ENCODE measurements around the gene ATAD2B.

ATAD2B gene

DNA sequence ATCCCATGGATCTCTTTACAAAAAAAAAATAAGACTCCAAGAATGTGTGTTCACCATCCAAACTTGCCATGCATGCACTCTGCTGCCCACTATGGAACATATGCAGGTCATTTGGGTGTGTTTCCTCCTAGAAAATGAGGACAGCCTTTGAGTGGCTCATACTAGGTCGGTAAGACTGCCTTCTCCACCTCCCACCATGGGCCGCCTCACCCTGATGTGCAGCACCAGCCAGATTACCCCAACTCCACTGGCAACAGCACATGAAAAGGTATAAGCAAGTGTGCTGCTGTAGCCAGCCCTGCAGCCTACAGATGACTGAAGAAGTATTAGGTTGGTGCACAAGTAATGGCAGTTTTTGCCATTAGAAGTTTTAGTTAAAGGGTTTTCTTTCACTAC, 214.2 kb downstream of the ATAD2B start:
- TF ChIP-seq, protein P1, sequence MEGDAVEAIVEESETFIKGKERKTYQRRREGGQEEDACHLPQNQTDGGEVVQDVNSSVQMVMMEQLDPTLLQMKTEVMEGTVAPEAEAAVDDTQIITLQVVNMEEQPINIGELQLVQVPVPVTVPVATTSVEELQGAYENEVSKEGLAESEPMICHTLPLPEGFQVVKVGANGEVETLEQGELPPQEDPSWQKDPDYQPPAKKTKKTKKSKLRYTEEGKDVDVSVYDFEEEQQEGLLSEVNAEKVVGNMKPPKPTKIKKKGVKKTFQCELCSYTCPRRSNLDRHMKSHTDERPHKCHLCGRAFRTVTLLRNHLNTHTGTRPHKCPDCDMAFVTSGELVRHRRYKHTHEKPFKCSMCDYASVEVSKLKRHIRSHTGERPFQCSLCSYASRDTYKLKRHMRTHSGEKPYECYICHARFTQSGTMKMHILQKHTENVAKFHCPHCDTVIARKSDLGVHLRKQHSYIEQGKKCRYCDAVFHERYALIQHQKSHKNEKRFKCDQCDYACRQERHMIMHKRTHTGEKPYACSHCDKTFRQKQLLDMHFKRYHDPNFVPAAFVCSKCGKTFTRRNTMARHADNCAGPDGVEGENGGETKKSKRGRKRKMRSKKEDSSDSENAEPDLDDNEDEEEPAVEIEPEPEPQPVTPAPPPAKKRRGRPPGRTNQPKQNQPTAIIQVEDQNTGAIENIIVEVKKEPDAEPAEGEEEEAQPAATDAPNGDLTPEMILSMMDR (IDR thresholded peaks at IDR 0.05), result no peak
- Histone ChIP-seq H3K36me3 (peaks cover 14 to 16% (median 14%) of the 10 kb centered on the region in 3 donors), H3K9me3 (no peaks in the 10 kb centered on the region), H3K4me3 (no peak overlapping the region), H3K4me1 (peaks cover 0 to 13% (median 4%) of the 10 kb centered on the region in 4 donors), H3K27me3 (no peaks in the 10 kb centered on the region), H3K27ac (no peak overlapping the region)
- DNase-seq, result no peak
- intact Hi-C loops (cut with DNase I; ENCODE audit: low total_unique reads), result no loop called here

DNA sequence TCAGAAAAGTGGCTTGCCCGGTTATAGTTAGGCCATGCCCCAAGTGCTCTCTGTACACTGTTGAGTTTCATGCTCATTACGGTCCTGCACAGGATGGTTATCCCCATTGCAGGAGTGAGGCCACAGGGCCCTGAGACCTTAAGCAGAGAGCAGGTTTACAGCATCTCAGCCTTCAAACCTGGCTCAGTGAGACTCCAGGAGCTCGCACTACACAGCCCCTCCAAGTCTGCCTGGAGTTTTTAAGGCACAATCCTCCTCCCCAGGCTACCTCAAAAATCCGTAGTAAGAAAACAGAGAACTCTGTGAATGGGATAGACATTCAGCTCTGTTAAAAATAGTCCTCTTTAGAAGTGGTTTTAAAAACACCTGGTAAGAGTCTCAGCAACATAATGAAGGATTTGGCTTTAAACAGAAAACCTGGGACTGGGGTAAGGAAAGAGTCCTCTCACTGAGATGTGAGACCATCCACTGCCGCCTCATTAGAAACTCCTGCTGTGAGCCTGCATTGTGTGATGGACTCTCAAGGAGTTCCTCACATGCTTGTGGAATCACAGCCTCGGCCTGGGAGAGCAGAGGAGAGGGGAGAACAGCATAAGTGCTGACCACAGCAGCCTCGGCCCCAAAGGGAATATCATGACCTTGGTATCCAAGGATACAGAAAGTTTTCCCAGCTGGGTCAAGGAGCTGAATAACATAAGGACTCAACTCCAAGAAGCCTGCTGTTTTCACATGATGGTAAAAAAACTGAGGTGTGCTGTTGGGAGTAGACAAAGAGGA, 214.8 kb downstream of the ATAD2B start:
- no peak overlapping the region for H3K4me3 ChIP-seq
- peaks cover 18 to 22% (median 20%) of the 10 kb centered on the region in 3 donors for H3K36me3 ChIP-seq
- TF ChIP-seq, protein P1 (IDR thresholded peaks at IDR 0.05), result no peak
- H3K27me3 ChIP-seq, result no peaks in the 10 kb centered on the region
- H3K27ac ChIP-seq, result no peak overlapping the region
- intact Hi-C loops (cut with DNase I; ENCODE audit: low total_unique reads), result no loop called here
- peak; percentile 27 to 61 for DNase-seq
- no peaks in the 10 kb centered on the region for H3K9me3 ChIP-seq
- peaks cover 0 to 15% (median 4%) of the 10 kb centered on the region in 4 donors for H3K4me1 ChIP-seq

DNA sequence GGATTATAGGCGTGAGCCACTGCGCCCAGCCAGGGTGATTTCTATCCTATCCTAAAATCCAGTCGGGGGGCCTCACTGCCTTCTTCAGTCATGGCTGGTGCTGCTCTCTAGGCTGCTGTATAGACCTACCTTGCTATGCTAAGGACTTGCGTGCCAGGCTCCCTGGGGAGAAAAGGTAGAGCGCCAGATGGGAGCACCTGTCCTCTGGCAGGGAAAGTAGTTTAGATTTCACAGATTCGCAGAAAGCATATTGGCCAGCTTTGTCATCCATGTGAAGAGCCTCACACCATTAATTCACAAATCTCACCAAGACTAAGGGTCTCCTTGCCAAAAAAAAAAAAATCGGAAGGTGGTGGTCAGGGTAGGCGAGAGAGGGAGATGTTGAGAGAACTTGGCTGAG, 217.6 kb downstream of the ATAD2B start:
- no peaks in the 10 kb centered on the region for H3K27me3 ChIP-seq
- DNase-seq, result no peak
- no peaks in the 10 kb centered on the region for H3K9me3 ChIP-seq
- H3K4me1 ChIP-seq, result peaks cover 0 to 17% (median 4%) of the 10 kb centered on the region in 4 donors
- H3K4me3 ChIP-seq, result no peak overlapping the region
- TF ChIP-seq, protein P1 (IDR thresholded peaks at IDR 0.05), result no peak
- no peak overlapping the region for H3K27ac ChIP-seq
- intact Hi-C loops (cut with DNase I; ENCODE audit: low total_unique reads), result no loop called here
- H3K36me3 ChIP-seq, result peaks cover 30 to 50% (median 45%) of the 10 kb centered on the region in 3 donors

DNA sequence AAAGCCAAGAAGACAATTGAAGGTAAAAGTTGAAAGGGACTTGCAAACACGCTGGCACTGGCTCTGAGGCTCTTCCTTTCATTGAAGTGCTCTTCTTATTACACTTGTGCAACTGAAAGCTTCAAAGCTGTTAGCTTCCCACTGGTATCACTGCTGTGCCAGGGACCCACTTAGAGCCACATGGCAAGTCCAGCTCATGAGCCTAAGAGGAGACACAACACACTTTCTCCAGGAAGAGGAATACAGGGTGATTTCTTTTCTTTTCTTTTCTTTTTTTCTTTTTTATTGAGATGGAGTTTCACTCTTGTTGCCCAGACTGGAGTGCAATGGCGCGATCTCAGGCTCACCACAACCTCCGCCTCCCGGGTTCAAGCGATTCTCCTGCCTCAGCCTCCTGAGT, 218.2 kb downstream of the ATAD2B start:
- Histone ChIP-seq H3K9me3 (no peaks in the 10 kb centered on the region), H3K27ac (no peak overlapping the region), H3K4me1 (peaks cover 0 to 17% (median 4%) of the 10 kb centered on the region in 4 donors), H3K36me3 (peaks cover 35 to 56% (median 51%) of the 10 kb centered on the region in 3 donors), H3K4me3 (no peak overlapping the region), H3K27me3 (no peaks in the 10 kb centered on the region)
- no peak for DNase-seq
- intact Hi-C loops (cut with DNase I; ENCODE audit: low total_unique reads), result no loop called here
- TF ChIP-seq, protein P1 (IDR thresholded peaks at IDR 0.05), result no peak

DNA sequence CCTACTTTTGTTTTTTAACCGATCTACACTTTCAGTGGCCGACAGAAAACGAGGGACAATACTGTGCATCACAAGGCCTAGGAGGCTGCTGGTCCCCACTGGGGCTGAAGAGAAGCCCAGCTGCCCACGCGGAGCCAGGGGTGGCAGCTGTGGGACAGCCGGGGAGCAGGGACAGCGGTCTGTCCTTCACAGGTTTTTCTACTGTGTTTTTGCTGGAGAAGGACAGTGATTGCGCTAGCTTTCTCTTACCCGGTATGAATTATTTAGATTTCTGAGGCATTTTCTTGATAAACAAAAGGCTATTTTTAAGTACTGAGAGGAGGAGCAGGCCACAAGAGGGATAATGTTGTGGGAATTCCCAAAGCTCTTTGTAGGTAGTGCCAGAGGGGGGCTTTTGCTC, 219.8 kb downstream of the ATAD2B start:
- Histone ChIP-seq H3K9me3 (no peaks in the 10 kb centered on the region), H3K36me3 (peaks cover 44 to 72% (median 64%) of the 10 kb centered on the region in 3 donors), H3K4me3 (no peak overlapping the region), H3K27me3 (no peaks in the 10 kb centered on the region), H3K4me1 (peaks cover 0 to 8% (median 0%) of the 10 kb centered on the region in 4 donors), H3K27ac (no peak overlapping the region)
- intact Hi-C loops (cut with DNase I; ENCODE audit: low total_unique reads), result no loop called here
- TF ChIP-seq, protein P1 (IDR thresholded peaks at IDR 0.05), result no peak
- no peak for DNase-seq

Measured in tibial artery (tissue), 4 donors.